NCI-H446 (cell line): ENCODE data around the gene ETF1.

ENCODE experiments used
- DNase-seq, 2 experiments: peaks; one replicate each; lab custom pipeline; 2025; lab: John Stamatoyannopoulos, UW

ETF1 gene

DNA sequence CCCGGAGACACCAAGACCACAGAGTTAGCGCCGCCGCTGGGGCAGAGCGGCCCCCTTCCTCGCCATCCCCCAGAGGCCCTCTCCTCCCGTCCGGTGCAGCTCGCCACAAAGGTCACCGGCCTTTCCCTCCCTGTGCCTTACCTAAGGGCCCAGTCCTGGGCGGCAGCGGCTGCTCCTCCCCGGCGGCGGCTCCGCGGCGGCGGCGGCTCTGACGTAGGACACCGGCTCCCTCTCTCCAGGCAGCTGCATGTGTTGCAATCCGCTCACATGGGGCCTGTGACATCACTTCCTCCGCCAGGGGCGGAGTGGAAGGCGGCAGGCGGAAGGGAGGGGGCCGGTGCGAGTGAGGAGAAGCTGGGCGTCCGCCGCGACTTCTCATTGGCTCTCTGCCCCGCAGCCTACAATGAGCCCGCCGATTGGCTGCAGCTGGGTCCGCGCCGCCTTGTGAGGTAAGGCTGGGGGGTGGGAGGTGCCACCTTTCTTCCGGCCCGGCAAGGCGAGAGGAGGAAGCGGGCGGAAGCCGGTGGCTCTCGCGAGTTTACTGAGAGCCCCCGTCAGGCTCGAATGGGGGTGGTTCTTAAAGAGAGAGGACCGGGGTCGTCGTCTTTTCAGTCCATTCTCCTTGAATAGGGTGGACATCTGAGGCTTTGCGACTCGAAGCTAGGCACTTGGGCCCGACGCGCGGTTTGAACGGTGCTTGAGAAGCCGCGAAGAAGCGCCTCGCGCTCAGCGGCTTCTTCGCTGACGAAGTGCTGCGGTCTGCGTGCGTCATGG is at the start of gene ETF1:
ETF1 (minus strand) TSS at position 281 of the 774 bp plus-strand sequence. CDS start 318 bp downstream, outside the sequence.
- peak; percentile 96 to 99 for DNase-seq

DNA sequence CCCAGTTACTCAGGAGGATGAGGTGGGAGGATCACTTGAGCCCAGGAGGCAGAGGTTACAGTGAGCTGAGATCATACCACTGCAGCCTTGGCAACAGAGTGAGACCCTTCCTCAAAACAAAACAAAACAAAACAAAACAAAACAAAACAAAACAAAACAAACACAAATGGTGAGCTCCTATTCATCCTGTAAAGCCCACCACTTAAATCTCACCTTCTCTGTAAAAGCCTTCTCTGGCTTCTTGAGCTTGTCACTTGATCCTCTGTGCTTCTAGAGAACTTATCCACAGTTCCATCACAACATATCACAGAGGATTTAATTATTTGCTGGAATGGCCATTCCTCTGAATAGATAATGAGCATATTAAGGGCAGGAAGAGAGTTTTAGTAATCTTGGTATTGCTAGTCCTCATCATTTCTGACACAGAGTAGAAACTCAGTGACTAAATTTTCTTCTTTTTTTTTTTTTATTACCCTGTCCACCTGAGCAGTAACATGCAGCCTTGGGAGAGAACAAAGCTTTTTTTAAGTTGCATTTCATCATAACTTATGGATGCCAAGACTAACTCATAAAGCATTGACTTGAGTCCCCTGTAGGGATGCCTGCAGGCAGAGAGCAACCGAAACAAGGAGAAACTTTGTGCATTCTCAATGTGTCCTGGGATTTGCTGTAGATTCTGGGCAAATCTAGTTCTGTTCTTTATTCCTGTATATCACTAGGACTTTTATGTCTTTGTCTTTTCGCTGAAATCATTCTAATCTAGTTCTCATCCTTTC is 45.2 kb upstream of the ETF1 start:
- DNase-seq, result no peak

DNA sequence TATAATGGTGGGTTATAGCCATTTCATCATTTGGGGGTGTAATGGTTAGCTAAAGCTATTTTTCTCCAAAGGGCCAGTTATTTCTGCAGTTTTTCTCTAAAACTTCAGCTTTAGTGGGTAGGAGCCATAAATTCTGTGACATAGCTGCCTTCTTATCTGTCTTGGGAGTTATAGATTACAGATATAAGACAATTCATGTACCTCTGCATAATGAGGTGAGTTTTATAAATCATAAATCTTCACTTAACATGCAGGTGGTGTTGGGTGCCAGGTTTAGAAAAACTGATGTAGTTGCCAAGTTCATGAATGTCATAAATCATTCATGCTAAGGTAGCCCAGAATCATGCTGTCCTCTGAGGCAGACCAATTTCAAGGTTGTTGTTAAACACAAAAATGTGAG is 42.1 kb upstream of the ETF1 start:
- DNase-seq, result no peak

- DNase-seq, result no peak
Measured at GRCh38 chr5:138583984-138584637, 41.1 kb upstream of the ETF1 start.

- no peak for DNase-seq
Measured at GRCh38 chr5:138582959-138583358, 39.9 kb upstream of the ETF1 start.

DNA sequence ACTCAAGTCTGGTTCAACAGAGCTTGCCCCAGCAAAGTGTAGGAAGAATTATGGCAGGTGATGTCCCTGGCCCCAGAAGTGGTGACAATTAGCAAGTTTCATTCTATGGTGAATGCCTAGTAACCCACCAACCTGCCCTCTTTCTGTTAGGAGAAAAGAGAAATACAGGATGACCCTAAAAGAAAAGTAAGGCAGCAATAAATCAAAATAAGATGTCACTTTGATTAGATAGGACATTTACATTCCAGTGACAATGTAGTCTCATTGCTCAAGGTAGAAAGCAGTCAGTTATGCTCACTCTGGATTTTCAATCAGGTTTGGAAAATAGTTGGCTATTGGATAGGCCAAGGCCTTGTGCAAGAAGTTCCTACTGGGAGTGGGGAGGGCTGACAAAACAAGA is 37.7 kb upstream of the ETF1 start:
- no peak for DNase-seq

- no peak for DNase-seq
Measured at GRCh38 chr5:138580001-138580400, 37.0 kb upstream of the ETF1 start.

DNA sequence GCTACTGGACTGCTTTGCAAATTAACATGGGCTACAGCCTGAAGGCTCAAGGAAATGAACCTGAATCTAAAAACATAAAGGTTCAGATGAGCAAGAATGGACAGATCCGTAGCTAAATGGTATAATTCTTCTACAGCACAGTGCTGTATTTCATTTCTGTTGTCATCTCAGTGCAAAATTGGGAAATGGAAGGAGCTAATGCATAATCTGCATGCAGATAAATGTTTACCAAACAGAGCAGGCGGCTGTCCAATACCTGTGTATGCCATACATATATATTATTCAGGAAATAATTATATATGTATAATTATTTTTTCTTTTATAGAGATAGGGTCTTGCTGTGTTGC is 36.5 kb upstream of the ETF1 start:
- DNase-seq, result no peak

- no peak for DNase-seq
Measured at GRCh38 chr5:138577452-138577851, 34.4 kb upstream of the ETF1 start.

DNA sequence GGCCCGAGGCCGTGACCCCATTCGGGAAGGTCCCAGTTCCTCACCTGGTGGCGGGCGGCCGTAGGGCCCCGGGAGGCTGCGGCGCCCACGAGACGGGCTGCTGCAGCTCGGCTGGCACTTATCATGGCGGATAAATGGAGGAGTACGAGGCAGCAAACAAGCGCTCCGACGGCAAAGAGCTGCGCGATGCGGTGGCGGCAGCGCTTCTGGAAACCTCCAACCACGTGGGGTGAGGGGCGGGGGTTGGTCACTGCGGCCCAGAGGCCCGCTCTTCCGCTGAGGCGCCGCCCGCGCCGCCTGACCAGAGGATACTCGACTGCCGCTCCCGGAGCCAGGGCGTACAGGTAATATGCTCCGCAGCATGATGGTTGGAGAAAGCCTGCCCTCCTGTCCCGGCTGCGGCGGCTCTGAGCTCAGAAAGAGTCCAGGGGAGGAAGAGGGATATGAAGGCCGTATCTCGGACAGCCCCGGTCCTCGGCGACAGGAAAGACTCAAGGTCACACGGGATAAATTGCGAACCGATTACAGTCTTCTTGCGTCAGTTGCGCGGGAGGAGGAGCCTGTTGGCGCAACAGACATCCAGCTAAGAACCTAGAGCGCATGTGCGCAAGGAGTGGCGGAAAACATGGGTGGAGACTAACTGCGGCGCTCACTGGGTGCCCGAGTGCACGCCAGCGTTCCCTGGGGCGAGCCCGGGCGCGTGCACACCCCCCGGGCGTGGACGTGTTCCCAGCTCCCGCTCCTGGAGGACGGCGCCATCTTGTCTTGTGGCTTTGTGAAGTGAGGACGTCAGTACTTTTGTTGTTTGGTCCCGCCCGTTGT is 32.4 kb upstream of the ETF1 start, which contains the start of gene HSPA9:
HSPA9 (minus strand) TSS at position 208 of the 822 bp plus-strand sequence; CDS start at position 125, 83 bp downstream.
- DNase-seq, result peak; percentile 97 to 99

DNA sequence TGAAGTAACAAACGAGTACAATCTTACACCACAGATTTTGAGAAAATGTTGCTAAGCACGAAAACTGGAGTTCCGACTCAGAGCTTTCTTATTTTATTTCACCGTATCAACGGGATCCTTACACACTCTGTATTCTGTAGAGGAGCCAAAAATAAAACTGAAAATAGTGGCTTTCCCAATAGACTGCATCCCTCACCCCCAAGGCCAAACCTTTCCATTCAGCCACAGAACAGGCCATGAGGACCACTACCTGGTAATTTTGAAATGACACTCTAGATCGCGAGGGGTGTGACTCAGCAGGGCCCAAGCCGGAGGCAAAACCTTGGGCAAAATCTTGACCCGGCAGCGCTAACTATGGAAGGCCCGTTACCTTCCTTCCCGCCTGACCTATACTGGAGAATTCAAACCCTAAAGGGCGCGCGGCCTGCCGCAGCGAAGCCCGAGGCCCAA is 31.7 kb upstream of the ETF1 start:
- DNase-seq, result no peak

GRCh38 chr5:138573949-138574670 is 31.1 kb upstream of the ETF1 start:
- no peak for DNase-seq

GRCh38 chr5:138573223-138573622 is 30.2 kb upstream of the ETF1 start:
- no peak for DNase-seq

- DNase-seq, result no peak
Measured at GRCh38 chr5:138570871-138571270, 27.8 kb upstream of the ETF1 start.

GRCh38 chr5:138569782-138570181 is 26.7 kb upstream of the ETF1 start:
- no peak for DNase-seq

GRCh38 chr5:138568061-138568824 is 25.2 kb upstream of the ETF1 start:
- DNase-seq, result no peak

DNA sequence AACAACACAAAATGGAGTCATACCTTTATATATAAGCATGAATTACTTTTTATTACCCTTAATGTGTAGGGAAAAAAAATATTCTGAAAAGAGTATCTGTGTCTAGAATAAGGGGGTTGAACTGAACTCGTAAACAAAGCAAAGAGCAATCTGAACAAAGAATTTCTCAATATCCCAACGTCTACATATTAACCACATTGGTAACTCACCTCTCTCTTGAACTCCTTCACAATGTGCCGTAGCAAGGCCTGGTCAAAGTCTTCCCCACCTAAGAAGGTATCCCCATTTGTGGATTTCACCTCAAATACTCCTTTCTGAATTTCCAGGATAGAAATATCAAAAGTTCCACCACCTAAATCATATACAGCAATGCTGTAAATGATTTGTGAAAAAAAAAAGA is 23.8 kb upstream of the ETF1 start:
- DNase-seq, result no peak

GRCh38 chr5:138565100-138565821 is 22.2 kb upstream of the ETF1 start:
- DNase-seq, result no peak

- DNase-seq, result no peak
Measured at GRCh38 chr5:138564242-138564641, 21.2 kb upstream of the ETF1 start.
